SU-DHL-6 (cell line): Measurements from ENCODE around the gene ARF3.

Source experiments
- CTCF ChIP-seq: fragments of 200-600 bp; sonication (generic); IDR thresholded peaks from one replicate; pipeline ENCODE4 v1.5.1; 2017; ENCODE audit warnings: antibody characterized with exemption, mild to moderate bottlenecking, low read length, moderate library complexity; ENCODE audit not compliant: insufficient read depth, poor library complexity, severe bottlenecking
- EZH2phosphoT487 ChIP-seq: fragments of 200-600 bp; sonication (generic), shearing (Covaris generic); conservative IDR thresholded peaks from 2 replicates; pipeline ENCODE4 v1.6.1; 2018; ENCODE audit warnings: mild to moderate bottlenecking, antibody characterized with exemption, low read length, moderate library complexity, mixed read lengths

GRCh38 chr12:48958049-48958388 is 732 bp upstream of the ARF3 start:
- TF ChIP-seq CTCF (no peak), EZH2phosphoT487 (no peak)
